SJCRH30 (cell line): ENCODE measurements around the gene CEMIP2. TPM values are rescaled to one million over a fixed set of nuclear protein-coding genes. Genes with fewer than 3 reads are reported as not detected.

Experiments
- DNase-seq, 2 experiments: peaks; one replicate each; pipeline ENCODE4 v3.0.0-alpha.2; 2015 to 2020
- H3K27ac ChIP-seq: fragments of 250-450 bp; sonication (Bioruptor Pico); 2 replicates; pipeline ENCODE4 v1.5.1; 2020; ENCODE audit warnings: mild to moderate bottlenecking, moderate library complexity
- H3K27me3 ChIP-seq: fragments of 250-450 bp; sonication (Bioruptor Pico); 2 replicates; pipeline ENCODE4 v1.5.1; 2020; ENCODE audit warnings: mild to moderate bottlenecking, moderate library complexity
- H3K36me3 ChIP-seq: fragments of 250-450 bp; sonication (Bioruptor Pico); 2 replicates; pipeline ENCODE4 v1.5.1; 2020; ENCODE audit warnings: mild to moderate bottlenecking, moderate library complexity
- H3K4me1 ChIP-seq: fragments of 250-450 bp; sonication (Bioruptor Pico); 2 replicates; pipeline ENCODE4 v1.5.1; 2020; ENCODE audit warnings: mild to moderate bottlenecking, moderate library complexity
- H3K4me3 ChIP-seq: fragments of 250-450 bp; sonication (Bioruptor Pico); 2 replicates; pipeline ENCODE4 v1.5.1; 2020; ENCODE audit warnings: mild to moderate bottlenecking, moderate library complexity
- H3K9me3 ChIP-seq: fragments of 250-450 bp; sonication (Bioruptor Pico); replicated peaks from 2 replicates; pipeline ENCODE4 v1.5.1; 2020; ENCODE audit warnings: mild to moderate bottlenecking, moderate library complexity
- total RNA-seq: library from RNA; depleted of rRNA; stranded (reverse); fragments of >200 nt; shearing (Covaris generic); gene quantifications from 2 replicates; pipeline ENCODE4 v1.2.3, GENCODE V29; 2014

The CEMIP2 gene
- total RNA-seq, 1 experiment from 2014 or later = 42.2 TPM

DNA sequence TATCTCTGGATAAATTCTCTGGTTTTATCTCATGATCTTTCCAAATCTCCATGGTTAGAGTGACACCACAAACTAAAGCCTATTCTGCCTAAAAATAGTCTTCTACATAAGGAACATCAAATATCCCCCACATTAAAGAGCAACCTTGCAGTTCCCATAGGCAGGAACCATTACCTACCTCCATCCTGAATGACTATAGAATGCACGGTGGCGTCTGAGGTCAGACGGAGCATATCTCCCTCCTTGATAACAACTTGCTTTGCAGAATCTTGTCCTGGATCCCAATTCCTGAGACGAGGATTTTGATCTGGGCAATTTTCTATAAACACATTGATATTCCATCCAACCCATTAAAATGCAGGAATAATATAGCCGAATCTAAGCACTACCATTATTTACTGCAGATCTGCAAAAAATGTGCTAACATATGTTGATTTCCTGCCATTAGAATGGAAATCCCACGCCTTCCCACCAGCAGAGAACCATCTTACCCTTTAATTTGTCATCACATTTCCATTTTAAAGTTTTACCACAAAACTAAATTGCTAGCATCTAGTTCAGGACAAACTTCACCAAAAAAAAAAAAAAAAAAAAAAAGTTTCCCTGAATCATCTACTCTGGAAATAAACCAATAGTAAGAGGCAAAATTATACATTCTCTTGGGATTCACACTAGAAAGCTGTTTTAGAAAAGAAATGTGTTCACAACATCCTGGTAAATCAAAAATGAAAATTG lies 22.1 kb downstream of the CEMIP2 start:
- Histone ChIP-seq H3K4me1 (peaks cover 8% of the 10 kb centered on the region), H3K27me3 (no peaks in the 10 kb centered on the region), H3K36me3 (peaks cover 13% of the 10 kb centered on the region), H3K27ac (no peak overlapping the region), H3K9me3 (no peaks in the 10 kb centered on the region), H3K4me3 (no peak overlapping the region)
- DNase-seq = no peak

DNA sequence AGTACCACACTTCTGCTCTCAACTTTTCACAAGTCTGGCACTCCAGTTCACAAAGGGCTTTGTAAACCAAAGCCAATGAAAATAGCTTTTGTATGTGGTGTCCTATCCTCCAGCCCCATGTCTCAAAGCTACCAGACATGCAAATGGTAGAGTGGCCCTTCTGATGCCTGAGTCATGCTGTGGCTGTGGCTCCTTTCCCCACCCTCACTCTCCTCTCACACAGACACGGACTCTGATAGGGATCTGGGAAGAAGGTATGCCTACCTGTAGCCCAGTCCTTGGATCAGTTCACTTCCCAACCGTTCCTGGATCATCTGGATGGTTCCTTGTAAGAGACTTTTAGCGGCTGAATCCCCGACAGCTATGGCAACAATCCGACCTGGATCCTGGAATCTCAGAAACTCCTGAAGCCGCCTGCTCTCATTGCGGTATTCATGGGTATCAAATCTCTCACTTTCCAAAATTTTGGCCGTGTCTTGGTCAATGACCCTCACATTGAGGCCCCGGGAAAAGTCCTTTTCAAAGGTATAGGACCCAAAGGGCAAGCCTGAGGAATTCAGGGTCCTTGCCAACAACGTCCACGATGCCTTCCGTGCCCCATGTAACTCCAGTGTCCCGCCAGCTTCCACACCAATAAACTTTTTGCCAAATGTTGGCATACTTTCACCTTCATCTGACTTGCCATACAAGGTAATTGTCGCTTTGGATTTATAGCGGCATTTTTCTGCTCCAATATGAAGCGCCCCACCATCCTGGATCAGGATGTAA lies 23.4 kb downstream of the CEMIP2 start:
- H3K4me1 ChIP-seq = peaks cover 8% of the 10 kb centered on the region
- H3K4me3 ChIP-seq = no peak overlapping the region
- peaks cover 12% of the 10 kb centered on the region for H3K36me3 ChIP-seq
- no peak overlapping the region for H3K27ac ChIP-seq
- no peaks in the 10 kb centered on the region for H3K9me3 ChIP-seq
- no peak for DNase-seq
- no peaks in the 10 kb centered on the region for H3K27me3 ChIP-seq

DNA sequence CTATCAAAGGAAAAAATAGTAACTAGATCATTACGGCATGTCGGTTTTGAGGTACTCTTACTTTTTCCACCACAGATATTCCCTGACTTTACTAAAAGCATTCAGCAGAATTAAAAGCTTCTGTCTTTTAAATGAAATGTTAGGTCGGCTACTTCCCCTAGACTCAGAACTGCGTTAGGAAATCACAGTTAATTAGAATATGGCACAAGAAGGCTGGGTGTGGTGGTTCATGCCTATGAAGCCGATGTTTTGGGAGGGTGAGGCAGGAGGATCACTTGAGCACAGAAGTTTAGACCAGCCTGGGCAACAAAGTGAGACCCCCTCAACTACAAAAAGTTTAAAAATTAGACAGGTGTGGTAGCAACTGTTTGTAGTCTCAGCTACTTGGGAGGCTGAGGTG lies 24.4 kb downstream of the CEMIP2 start:
- peaks cover 8% of the 10 kb centered on the region for H3K4me1 ChIP-seq
- DNase-seq = no peak
- H3K4me3 ChIP-seq = no peak overlapping the region
- H3K36me3 ChIP-seq = peaks cover 10% of the 10 kb centered on the region
- H3K27me3 ChIP-seq = no peaks in the 10 kb centered on the region
- H3K9me3 ChIP-seq = no peaks in the 10 kb centered on the region
- H3K27ac ChIP-seq = no peak overlapping the region

DNA sequence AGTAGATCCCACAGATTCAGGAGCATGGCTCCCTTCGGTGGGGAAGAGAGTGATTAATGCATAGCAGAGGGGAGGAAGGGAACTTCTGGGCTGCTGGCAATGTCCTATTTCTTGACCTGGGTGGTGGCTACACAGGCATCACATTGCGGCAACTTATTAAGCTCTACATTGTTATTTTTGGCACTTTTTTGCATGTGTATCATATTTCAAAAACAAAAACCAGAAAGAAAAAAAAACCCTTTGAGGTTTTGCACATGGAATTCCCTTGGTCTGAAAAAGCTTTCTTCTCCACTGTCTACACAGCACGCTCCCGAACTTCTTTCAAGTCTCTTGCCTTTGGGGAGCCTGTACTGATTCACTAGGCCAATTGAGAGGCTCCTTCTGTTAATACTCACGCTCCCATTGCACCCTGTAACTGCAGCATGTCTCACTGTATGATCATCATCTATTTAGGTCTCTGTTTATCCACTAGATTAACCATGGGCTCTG lies 25.1 kb downstream of the CEMIP2 start:
- Histone ChIP-seq H3K4me1 (peaks cover 8% of the 10 kb centered on the region), H3K36me3 (peaks cover 15% of the 10 kb centered on the region), H3K27ac (no peak overlapping the region), H3K9me3 (no peaks in the 10 kb centered on the region), H3K4me3 (no peak overlapping the region), H3K27me3 (no peaks in the 10 kb centered on the region)
- peak; percentile 20 to 41 for DNase-seq

DNA sequence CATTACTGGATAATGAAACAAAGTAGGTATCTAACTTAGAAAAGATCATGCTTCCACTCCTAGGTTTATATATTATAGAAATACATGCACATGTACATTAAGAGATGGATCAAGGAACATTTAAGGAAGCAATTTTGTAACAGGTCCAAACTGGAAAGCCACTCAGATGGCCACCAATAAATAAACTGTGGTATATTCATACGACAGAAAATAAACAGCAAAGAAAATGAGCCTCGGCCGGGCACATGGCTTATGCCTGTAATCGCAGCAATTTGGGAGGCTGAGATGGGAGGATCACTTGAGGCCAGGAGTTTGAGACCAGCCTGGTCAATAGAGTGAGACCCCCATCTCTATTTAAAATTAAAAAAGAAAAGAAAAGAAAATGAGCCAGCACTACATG lies 25.6 kb downstream of the CEMIP2 start:
- no peak overlapping the region for H3K4me3 ChIP-seq
- no peaks in the 10 kb centered on the region for H3K9me3 ChIP-seq
- DNase-seq = no peak
- peaks cover 8% of the 10 kb centered on the region for H3K4me1 ChIP-seq
- no peak overlapping the region for H3K27ac ChIP-seq
- H3K27me3 ChIP-seq = no peaks in the 10 kb centered on the region
- H3K36me3 ChIP-seq = peaks cover 18% of the 10 kb centered on the region

DNA sequence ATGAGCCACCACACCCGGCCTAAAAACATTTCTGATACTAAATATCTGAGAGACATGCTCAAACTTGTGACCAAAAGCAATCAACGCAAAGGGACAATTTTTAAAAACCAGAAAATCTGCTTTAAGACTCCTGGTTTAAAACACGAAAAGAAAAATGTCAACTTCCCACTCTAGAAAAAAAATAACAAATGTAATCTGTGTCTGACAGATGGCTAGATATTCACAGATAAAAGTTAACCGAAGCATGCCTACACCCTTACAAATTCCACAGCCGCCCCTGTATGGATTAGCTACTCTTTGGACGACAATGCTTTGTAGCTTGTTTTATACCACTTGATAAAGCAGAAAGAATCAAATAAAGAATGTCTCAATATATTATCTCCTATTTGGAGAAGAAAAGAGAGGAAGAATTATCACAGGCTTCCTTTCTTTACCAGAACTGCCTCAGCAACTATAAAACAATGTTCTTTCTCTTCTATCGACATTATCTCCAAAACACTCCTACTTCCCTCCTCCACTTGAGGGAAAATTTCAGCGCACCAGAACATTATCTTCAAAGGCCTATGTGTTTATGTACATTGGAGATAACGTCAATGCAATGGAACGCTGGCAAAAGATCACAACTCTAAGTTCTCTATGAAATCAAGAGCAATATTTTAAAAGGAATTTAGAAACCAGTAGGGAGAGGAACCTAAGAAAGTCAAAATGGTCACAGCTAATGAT lies 26.2 kb downstream of the CEMIP2 start:
- Histone ChIP-seq H3K9me3 (no peaks in the 10 kb centered on the region), H3K36me3 (peaks cover 18% of the 10 kb centered on the region), H3K27ac (no peak overlapping the region), H3K27me3 (no peaks in the 10 kb centered on the region), H3K4me1 (peaks cover 8% of the 10 kb centered on the region), H3K4me3 (no peak overlapping the region)
- DNase-seq = no peak

DNA sequence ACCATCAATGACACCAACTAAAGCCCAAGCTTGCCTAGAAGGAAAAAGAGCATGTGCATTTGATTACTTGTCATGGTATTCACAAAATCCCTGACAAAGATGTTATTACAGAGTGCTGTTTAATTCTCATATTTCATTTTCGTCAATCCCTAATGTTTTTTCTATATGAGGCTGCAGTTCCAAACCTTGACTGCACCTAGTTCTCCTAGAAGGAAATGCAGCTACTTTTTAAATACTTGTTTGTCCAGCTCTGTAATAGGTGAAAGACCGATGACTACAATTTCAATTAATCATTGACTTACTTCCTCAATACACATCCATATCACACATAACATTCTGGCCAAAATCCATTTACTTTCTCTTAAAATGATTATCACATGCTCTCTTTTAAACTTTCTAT lies 28.1 kb downstream of the CEMIP2 start:
- Histone ChIP-seq H3K9me3 (no peaks in the 10 kb centered on the region), H3K36me3 (peaks cover 13% of the 10 kb centered on the region), H3K27me3 (no peaks in the 10 kb centered on the region), H3K4me3 (no peak overlapping the region), H3K27ac (no peak overlapping the region), H3K4me1 (peaks cover 8% of the 10 kb centered on the region)
- DNase-seq = no peak

DNA sequence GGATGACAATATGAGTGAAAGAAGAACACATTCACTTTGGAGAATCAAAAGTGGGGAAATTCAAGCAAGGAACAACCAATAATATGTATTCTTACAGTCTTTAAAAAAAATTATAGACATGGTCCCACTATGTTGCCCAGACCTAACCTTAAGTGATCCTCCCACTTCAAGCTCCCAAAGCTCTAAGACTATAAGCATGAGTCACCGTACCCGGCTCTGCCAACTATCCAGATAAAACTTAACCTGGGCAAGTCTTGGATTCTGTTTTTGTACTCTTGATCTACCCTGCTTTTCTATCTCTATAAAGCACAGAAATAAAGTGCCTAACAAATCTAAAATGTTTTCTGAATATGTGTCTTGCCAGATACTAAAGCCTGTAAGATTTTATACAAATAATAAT lies 30.9 kb downstream of the CEMIP2 start:
- no peak for DNase-seq
- no peaks in the 10 kb centered on the region for H3K9me3 ChIP-seq
- H3K27ac ChIP-seq = no peak overlapping the region
- H3K4me3 ChIP-seq = no peak overlapping the region
- H3K27me3 ChIP-seq = no peaks in the 10 kb centered on the region
- H3K4me1 ChIP-seq = peaks cover 5% of the 10 kb centered on the region
- peaks cover 24% of the 10 kb centered on the region for H3K36me3 ChIP-seq

DNA sequence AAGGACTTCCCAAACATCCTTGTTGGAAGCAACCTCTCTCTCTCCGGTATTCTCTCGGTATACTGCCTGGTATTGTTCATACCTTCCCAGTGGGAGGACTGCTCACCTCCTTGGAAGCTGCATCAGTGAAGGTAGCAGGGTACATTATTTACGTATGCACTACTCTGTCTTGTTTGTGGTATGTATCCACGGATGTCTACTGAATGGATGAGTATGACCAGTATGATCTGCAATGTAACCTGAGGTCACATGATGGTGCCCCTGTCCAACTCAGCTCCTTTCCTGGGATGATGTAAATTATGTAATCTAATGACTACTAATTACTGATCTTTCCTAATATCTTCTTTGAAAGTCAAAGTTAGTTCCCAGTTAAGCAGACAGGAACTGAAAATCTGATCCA lies 32.1 kb downstream of the CEMIP2 start:
- no peaks in the 10 kb centered on the region for H3K4me1 ChIP-seq
- no peaks in the 10 kb centered on the region for H3K9me3 ChIP-seq
- no peaks in the 10 kb centered on the region for H3K27me3 ChIP-seq
- peaks cover 30% of the 10 kb centered on the region for H3K36me3 ChIP-seq
- H3K27ac ChIP-seq = no peak overlapping the region
- no peak overlapping the region for H3K4me3 ChIP-seq
- DNase-seq = no peak

DNA sequence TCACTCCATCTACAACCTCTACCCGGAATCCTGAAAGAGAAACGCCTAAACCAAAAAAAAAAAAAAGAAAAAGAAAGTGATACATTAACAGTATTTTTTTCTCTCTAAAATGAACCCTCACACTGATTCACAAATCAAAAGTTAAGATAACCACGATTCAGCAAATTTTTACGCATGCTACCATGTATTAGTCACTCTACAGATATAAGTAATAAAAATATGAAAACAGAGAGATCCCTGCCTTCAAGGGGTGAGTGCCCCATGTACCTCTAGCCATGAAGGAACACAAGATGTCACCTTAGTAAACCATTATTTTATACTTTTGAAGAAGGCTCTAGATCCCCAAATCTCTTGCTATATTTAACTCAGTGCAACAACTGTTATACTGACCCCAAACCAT lies 33.4 kb downstream of the CEMIP2 start:
- H3K4me1 ChIP-seq = no peaks in the 10 kb centered on the region
- no peaks in the 10 kb centered on the region for H3K27me3 ChIP-seq
- H3K36me3 ChIP-seq = peaks cover 29% of the 10 kb centered on the region
- H3K9me3 ChIP-seq = no peaks in the 10 kb centered on the region
- no peak for DNase-seq
- H3K4me3 ChIP-seq = no peak overlapping the region
- no peak overlapping the region for H3K27ac ChIP-seq

DNA sequence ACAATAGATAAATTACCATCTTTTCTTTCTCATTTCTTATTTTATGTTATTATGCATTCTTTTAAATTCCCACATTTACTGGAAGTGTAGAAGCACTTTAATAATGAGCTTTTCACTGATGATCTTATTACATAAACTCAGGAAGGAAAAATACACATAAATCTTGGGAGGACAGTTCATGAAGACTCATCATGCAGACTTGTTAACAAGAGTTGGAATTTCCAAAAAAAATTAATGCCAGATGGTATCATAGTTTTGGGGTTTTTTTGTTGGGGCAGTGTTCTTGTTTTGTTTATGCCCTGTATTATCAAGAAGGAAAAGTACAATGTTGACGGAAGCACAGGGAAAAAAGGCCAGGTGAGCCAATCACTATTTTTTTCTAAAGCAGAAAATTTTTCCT lies 35.1 kb downstream of the CEMIP2 start:
- Histone ChIP-seq H3K4me1 (no peaks in the 10 kb centered on the region), H3K9me3 (no peaks in the 10 kb centered on the region), H3K27ac (no peak overlapping the region), H3K36me3 (peaks cover 27% of the 10 kb centered on the region), H3K27me3 (no peaks in the 10 kb centered on the region), H3K4me3 (no peak overlapping the region)
- no peak for DNase-seq

DNA sequence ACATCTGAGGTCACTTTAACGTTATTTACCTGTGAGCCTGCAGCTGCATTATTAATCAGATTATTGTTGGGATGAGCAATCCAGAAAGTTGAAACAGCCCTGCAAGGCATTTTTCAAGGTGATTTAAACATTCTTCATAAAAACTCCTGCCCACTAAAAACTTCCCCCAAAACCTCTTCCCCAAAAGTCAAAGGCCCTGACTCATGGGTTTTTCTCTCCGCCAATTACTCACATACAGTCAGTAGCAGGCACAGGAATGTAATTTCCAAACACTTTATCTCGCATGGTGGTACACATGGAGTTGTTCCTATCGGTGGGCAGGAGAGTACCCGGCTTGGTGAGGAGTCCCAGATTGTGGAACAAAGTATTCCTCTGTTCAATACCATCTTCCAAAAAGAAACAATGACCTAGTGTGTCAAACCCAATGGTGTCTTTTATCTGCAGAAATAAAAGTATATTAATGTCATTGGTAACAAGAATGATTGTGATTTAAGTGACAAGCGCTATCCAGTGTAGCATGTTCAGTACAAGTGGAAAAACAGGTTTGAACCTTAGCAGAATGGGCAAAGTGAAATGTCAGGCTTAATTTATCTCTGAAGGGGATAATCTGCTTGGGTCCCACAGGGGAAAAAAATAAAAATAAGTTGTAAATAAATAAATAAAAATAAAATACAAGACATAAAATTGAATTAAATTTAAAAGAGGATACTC lies 38.3 kb downstream of the CEMIP2 start:
- Histone ChIP-seq H3K27me3 (no peaks in the 10 kb centered on the region), H3K36me3 (peaks cover 27% of the 10 kb centered on the region), H3K4me3 (no peak overlapping the region), H3K4me1 (peaks cover 22% of the 10 kb centered on the region), H3K27ac (no peak overlapping the region), H3K9me3 (no peaks in the 10 kb centered on the region)
- DNase-seq = no peak

DNA sequence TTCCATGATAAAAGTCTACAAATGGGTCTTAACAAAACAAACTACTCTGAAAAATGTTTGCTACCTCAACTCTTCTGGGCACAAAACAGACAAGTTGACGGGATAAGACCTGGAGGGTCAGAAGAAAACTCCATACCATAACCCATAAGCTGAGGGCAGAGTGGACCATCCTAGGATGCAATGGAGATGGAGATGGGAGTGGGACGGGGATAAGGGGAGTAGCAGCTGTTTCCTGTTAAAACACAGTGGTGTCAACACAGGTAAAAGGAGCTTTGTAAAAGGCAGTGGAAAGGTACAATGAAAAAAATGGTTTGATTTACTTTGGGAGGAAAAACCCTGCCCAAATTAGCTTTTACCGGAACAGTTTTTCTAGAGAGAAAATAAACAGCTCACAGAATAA lies 41.6 kb downstream of the CEMIP2 start:
- Histone ChIP-seq H3K27me3 (no peaks in the 10 kb centered on the region), H3K4me1 (peaks cover 22% of the 10 kb centered on the region), H3K4me3 (no peak overlapping the region), H3K36me3 (peaks cover 28% of the 10 kb centered on the region), H3K27ac (peak overlapping the region; percentile 29), H3K9me3 (no peaks in the 10 kb centered on the region)
- peak in 1 of 2 experiments; percentile 5 for DNase-seq

DNA sequence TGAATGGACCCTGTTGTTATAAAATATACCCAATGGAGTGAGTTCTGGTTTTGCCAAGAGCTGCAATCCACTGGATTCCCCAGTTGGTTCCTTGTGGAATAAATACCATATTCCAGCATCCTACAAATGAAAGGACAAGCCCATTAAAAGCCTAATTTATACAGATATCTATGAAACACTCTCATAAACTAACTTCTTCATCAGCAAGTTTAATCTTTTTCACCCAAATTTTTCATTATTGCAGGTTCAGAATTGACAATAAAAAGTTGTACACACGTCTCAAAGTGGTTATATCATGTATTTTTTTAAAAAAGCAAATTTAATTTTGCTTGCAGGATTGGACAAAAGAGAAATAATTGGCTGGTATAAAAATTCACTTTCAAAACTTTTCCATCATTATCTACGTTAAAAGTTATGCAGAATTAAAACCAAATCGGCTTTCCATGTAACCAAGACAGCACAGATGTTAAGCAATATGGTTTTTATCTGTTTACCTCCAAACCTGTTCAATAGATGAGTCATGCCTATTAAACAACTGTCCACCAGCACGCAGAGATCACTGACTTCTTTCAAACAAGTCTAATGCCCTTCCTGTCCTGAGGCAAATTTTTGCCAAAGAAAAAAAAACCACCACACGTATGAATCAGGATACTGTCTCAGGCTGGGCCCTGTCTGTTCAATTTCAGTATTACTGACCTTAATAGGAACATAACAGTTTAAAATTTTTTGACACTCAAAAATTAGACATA lies 42.5 kb downstream of the CEMIP2 start:
- peaks cover 22% of the 10 kb centered on the region for H3K4me1 ChIP-seq
- H3K36me3 ChIP-seq = peaks cover 36% of the 10 kb centered on the region
- H3K9me3 ChIP-seq = no peaks in the 10 kb centered on the region
- peak overlapping the region; percentile 29 for H3K27ac ChIP-seq
- no peak overlapping the region for H3K4me3 ChIP-seq
- no peaks in the 10 kb centered on the region for H3K27me3 ChIP-seq
- DNase-seq = peak; percentile 68 to 89
